CD14-positive monocyte (primary cell): Measurements from ENCODE around the gene EYS. TPM values are rescaled to one million over a fixed set of nuclear protein-coding genes. Genes with fewer than 3 reads are reported as not detected.

Source experiments
- DNase-seq, 3 donors: peaks; one replicate each; pipeline ENCODE4 v3.0.0-alpha.2; 2011 to 2022
- H2AFZ ChIP-seq: 2 replicates; pipeline ENCODE4 v1.6.0; 2012; ENCODE audit warnings: mild to moderate bottlenecking, low read depth, low read length, inconsistent platforms; ENCODE audit not compliant: insufficient read depth, poor library complexity, severe bottlenecking
- H3K27ac ChIP-seq, 2 donors: 1 replicate in 1 of 2; 2 replicates in 1 of 2; pipeline ENCODE4 v1.5.1; 2012 to 2013; ENCODE audit warnings: low read length in 2 of 2, control low read depth in 1 of 2, inconsistent platforms in 1 of 2, low read depth in 1 of 2, mild to moderate bottlenecking in 1 of 2
- H3K27me3 ChIP-seq, 2 donors: one replicate each; pipeline versions ENCODE4 v1.6.0 to v1.6.1; 2011 to 2013; ENCODE audit warnings: low read length in 2 of 2; ENCODE audit not compliant: control insufficient read depth in 2 of 2, insufficient read depth in 2 of 2
- H3K36me3 ChIP-seq, 2 donors: replicated peaks in 1 of 2; 1 replicate in 1 of 2; 2 replicates in 1 of 2; pipeline versions ENCODE4 v1.5.1 to v1.6.1; 2012 to 2013; ENCODE audit warnings: low read length in 2 of 2, control low read depth in 1 of 2, inconsistent platforms in 1 of 2, mild to moderate bottlenecking in 1 of 2; ENCODE audit not compliant: insufficient read depth in 2 of 2, control insufficient read depth in 1 of 2
- H3K4me1 ChIP-seq, 2 donors: 1 replicate in 1 of 2; 2 replicates in 1 of 2; pipeline versions ENCODE4 v1.5.1 to v1.6.1; 2012 to 2013; ENCODE audit warnings: low read length in 2 of 2, control low read depth in 1 of 2, inconsistent platforms in 1 of 2, mild to moderate bottlenecking in 1 of 2, moderate library complexity in 1 of 2; ENCODE audit not compliant: insufficient read depth in 2 of 2, control insufficient read depth in 1 of 2
- H3K4me2 ChIP-seq: replicated peaks from 2 replicates; pipeline ENCODE3; 2012; ENCODE audit warnings: low read length, moderate library complexity, mild to moderate bottlenecking; ENCODE audit not compliant: poor library complexity, severe bottlenecking; ENCODE audit errors: extremely low read depth
- H3K4me3 ChIP-seq, 3 experiments: fragments of 200-600 bp in 1 of 3; sonication (generic) in 1 of 3; replicated peaks in 1 of 3; 1 replicate in 2 of 3; 2 replicates in 1 of 3; pipeline ENCODE4 v1.5.1; 2011 to 2013; ENCODE audit warnings: low read length in 3 of 3, mild to moderate bottlenecking in 3 of 3, control low read depth in 2 of 3, low read depth in 2 of 3, inconsistent platforms in 1 of 3, moderate library complexity in 1 of 3
- H3K79me2 ChIP-seq: 2 replicates; pipeline ENCODE4 v1.6.0; 2012; ENCODE audit warnings: mild to moderate bottlenecking, control low read depth, inconsistent platforms, low read length, moderate library complexity; ENCODE audit not compliant: insufficient read depth
- H3K9ac ChIP-seq: 2 replicates; pipeline ENCODE4 v1.6.0; 2017; ENCODE audit warnings: low read length, mild to moderate bottlenecking; ENCODE audit not compliant: insufficient read depth, poor library complexity, severe bottlenecking
- H3K9me3 ChIP-seq, 2 donors: replicated peaks in 1 of 2; 1 replicate in 1 of 2; 2 replicates in 1 of 2; pipeline versions ENCODE4 v1.5.1 to v1.6.1; 2012 to 2013; ENCODE audit warnings: low read length in 2 of 2, control low read depth in 1 of 2; ENCODE audit not compliant: control insufficient read depth in 1 of 2, insufficient read depth in 1 of 2
- H4K20me1 ChIP-seq: 2 replicates; pipeline ENCODE4 v1.6.0; 2012; ENCODE audit warnings: mild to moderate bottlenecking, low read length, control low read depth, moderate library complexity; ENCODE audit not compliant: insufficient read depth
- H3K27ac Mint-ChIP-seq, 7 donors: one replicate each; pipeline ENCODE4 v1.8.0; 2020; ENCODE audit warnings: mild to moderate bottlenecking in 7 of 7, mixed read lengths in 7 of 7, moderate library complexity in 6 of 7, inconsistent platforms in 2 of 7
- H3K27me3 Mint-ChIP-seq, 3 donors: one replicate each; pipeline ENCODE4 v1.8.0; 2021 to 2022; ENCODE audit warnings: low read depth in 3 of 3, mild to moderate bottlenecking in 3 of 3, mixed read lengths in 3 of 3, moderate library complexity in 3 of 3, inconsistent platforms in 1 of 3
- H3K36me3 Mint-ChIP-seq, 2 donors: one replicate each; pipeline ENCODE4 v1.8.0; 2020; ENCODE audit warnings: mixed read lengths in 2 of 2, inconsistent platforms in 1 of 2, mild to moderate bottlenecking in 1 of 2
- H3K4me1 Mint-ChIP-seq: one replicate; pipeline ENCODE4 v1.8.0; 2020; ENCODE audit warnings: mild to moderate bottlenecking, mixed read lengths
- H3K4me3 Mint-ChIP-seq, 2 donors: one replicate each; pipeline ENCODE4 v1.8.0; 2020; ENCODE audit warnings: mild to moderate bottlenecking in 2 of 2, mixed read lengths in 2 of 2, moderate library complexity in 1 of 2
- H3K9me3 Mint-ChIP-seq, 7 donors: one replicate each; pipeline ENCODE4 v1.8.0; 2020 to 2022; ENCODE audit warnings: mixed read lengths in 7 of 7, mild to moderate bottlenecking in 6 of 7, moderate library complexity in 6 of 7, inconsistent platforms in 2 of 7
- CTCF ChIP-seq: fragments of 200-600 bp; IDR thresholded peaks from one replicate; pipeline ENCODE4 v1.8.0; 2022; ENCODE audit warnings: antibody characterized with exemption, mild to moderate bottlenecking
- WGBS: methylation state at CpG from one replicate; pipeline ENCODE4 v1.1.5; 2013; ENCODE audit warnings: missing lambda C conversion rate; ENCODE audit not compliant: insufficient coverage; 5-methylcytosine and 5-hydroxymethylcytosine counted together
- intact Hi-C, 2 donors: fragments of 100-400 bp; cut with micrococcal nuclease; formaldehyde crosslinking; loops; one replicate each; pipeline versions ENCODE4 v1.15.0 to v1.15.1; 2023
- polyA plus RNA-seq, 3 donors: library from polyadenylated mRNA; depleted of rRNA in 1 of 3; unstranded in 2 of 3; stranded (reverse) in 1 of 3; fragments of 300-500 nt in 2 of 3; fragments of >200 nt in 1 of 3; fragmentation: Illumina TruSeq in 2 of 3; gene quantifications; 1 replicate in 2 of 3; 2 replicates in 1 of 3; pipeline ENCODE4 v1.2.3, GENCODE V29; 2012 to 2021

EYS gene
- polyA plus RNA-seq, 3 donors, result 0.01 to 0.03 TPM; not detected in 1

- Mint-ChIP-seq H3K27ac (no peak overlapping the region), H3K4me1 (no peaks in the 10 kb centered on the region), H3K9me3 (no peaks in the 10 kb centered on the region), H3K4me3 (no peak overlapping the region), H3K27me3 (no peaks in the 10 kb centered on the region), H3K36me3 (no peaks in the 10 kb centered on the region)
- no peaks in the 10 kb centered on the region for H3K9me3 ChIP-seq
- WGBS, result no CpG with 5 or more reads among the region's 1 CpG
- intact Hi-C loops, result no loop called here
- no peak for DNase-seq
- H2AFZ ChIP-seq, result no peak overlapping the region
- no peaks in the 10 kb centered on the region for H3K4me1 ChIP-seq
- H4K20me1 ChIP-seq, result no peaks in the 10 kb centered on the region
- H3K9ac ChIP-seq, result no peak overlapping the region
- no peak for TF ChIP-seq CTCF
- no peak overlapping the region for H3K4me3 ChIP-seq
- no peaks in the 10 kb centered on the region for H3K79me2 ChIP-seq
- H3K27me3 ChIP-seq, result no peaks in the 10 kb centered on the region
- H3K36me3 ChIP-seq, result no peaks in the 10 kb centered on the region
- H3K27ac ChIP-seq, result no peak overlapping the region
- H3K4me2 ChIP-seq, result no peak overlapping the region
Observed at GRCh38 chr6:65448866-65449265, 258.2 kb downstream of the EYS start.

DNA sequence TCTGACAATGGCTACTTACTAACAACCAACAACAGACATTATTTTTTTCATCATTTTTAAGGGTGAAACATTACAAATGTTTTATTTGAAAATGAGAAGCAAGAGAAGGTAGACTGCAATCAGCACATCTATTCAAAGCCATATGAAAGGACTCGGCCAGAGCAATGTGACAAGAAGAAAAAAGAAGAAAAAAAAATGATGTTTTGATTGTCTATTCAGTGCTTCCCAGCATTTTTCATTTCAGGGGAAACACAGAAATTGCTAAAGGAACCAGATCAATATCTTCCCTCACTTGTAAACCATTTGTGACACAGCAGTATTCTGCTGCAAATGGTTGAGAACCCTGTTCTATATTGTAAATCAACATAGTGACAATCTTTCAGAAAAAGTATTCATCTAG is 270.7 kb downstream of the EYS start:
- H4K20me1 ChIP-seq, result no peaks in the 10 kb centered on the region
- intact Hi-C loops, result no loop called here
- H3K9me3 ChIP-seq, result no peaks in the 10 kb centered on the region
- H3K27ac ChIP-seq, result no peak overlapping the region
- TF ChIP-seq CTCF, result no peak
- no peaks in the 10 kb centered on the region for H3K4me1 Mint-ChIP-seq
- peaks cover 0 to 9% (median 0%) of the 10 kb centered on the region in 7 donors for H3K9me3 Mint-ChIP-seq
- no peak for DNase-seq
- no peaks in the 10 kb centered on the region for H3K79me2 ChIP-seq
- no peaks in the 10 kb centered on the region for H3K36me3 ChIP-seq
- H3K4me3 ChIP-seq, result no peak overlapping the region
- no peaks in the 10 kb centered on the region for H3K4me1 ChIP-seq
- no peaks in the 10 kb centered on the region for H3K36me3 Mint-ChIP-seq
- no peaks in the 10 kb centered on the region for H3K27me3 ChIP-seq
- no peak overlapping the region for H2AFZ ChIP-seq
- H3K9ac ChIP-seq, result no peak overlapping the region
- no peaks in the 10 kb centered on the region for H3K27me3 Mint-ChIP-seq
- H3K4me3 Mint-ChIP-seq, result no peak overlapping the region
- H3K27ac Mint-ChIP-seq, result no peak overlapping the region
- no CpG with 5 or more reads among the region's 1 CpG for WGBS
- no peak overlapping the region for H3K4me2 ChIP-seq
